ENCODE data around the gene TMEM40.
"Not testable (repeated sequence)": the region's sequence is repeated elsewhere in the genome, so short reads cannot be mapped to it uniquely, and the experiment has no call there.

Gene TMEM40

GRCh38 chr3:12719541-12719940, 39.5 kb downstream of the TMEM40 start:
- no peak for DNase-seq (ENCODE audit: low read depth in 2 of 2)

DNA sequence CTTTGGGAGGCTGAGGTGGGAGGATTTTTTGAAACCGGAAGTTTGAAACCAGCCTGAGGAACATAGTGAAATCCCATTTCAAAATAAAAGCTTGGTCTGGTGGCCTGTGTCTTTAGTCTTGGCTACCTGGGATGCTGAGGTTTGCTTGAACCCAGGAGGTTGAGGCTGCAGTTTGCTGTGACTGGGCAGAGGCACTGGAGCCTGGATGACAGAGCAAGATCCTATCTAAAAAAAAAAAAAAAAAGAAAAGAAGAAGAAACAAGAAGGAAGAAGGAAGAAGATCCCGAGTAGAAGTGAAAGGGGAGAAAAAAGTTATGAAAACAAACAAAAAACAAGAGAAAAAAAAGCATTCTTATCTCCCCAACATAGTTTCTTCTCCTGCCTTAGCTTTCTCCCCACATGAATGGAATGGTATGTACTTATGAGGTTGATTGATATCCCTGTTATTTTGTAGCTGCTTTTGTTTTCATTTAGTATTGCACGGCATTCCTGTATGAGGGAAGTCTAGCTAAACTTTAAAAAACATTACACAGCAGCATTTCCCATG, 42.4 kb downstream of the TMEM40 start:
- DNase-seq (ENCODE audit: low read depth in 2 of 2) = no peak

GRCh38 chr3:12714278-12714677, 44.8 kb downstream of the TMEM40 start:
- DNase-seq (ENCODE audit: low read depth in 2 of 2) = no peak

- no peak for DNase-seq (ENCODE audit: low read depth in 2 of 2)
These were observed 49.0 kb downstream of the TMEM40 start for GRCh38 chr3:12710062-12710461.

DNA sequence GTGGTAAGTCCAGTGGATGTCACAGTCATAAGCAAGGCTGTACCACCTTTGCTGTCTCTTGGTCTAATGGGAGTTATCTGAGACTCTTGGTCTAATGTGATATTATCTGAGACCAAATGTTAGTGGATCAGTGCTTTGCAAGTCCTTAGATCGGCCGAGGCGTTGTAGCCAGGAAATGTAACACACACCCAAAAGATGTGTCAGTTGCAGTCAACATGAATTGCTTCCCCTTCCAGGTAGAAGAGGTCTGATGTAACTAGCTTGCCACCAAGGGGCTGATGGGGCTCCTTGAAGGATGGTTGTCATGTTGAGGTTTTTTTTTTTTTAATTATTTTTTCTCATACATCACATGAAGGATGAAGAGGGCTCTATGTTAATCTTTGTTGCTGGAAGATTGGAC, 49.7 kb downstream of the TMEM40 start:
- no peak for DNase-seq (ENCODE audit: low read depth in 2 of 2)

DNA sequence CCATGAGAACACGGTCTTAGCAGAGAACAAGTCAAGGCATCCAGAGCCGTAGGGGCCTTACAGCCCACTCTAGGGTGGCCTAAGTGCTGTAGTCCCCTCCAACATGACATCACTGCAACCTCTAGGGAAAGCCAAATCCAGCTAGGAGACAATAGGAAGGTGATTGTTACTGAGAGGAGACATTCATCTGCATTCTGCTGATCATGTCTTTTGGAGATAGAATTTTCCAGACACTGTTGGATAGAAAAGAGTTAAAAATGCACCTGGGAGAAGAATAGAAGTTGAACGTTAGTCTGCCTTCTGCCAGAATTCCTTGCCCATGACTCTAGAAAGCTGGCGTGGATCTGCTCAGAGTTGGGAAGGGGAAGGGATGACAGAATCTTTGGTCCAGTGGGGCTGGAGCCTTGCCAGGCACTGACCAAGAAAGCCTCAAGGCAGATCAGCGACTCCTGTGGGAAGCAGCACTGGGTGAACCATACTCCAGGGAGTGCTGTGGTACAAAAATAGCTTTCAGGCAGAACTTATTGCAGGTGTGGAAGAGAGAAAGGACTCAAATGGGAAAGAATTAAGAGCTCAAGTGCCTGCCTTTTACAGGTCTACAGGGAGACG, 50.4 kb downstream of the TMEM40 start:
- no peak for DNase-seq (ENCODE audit: low read depth in 2 of 2)

DNA sequence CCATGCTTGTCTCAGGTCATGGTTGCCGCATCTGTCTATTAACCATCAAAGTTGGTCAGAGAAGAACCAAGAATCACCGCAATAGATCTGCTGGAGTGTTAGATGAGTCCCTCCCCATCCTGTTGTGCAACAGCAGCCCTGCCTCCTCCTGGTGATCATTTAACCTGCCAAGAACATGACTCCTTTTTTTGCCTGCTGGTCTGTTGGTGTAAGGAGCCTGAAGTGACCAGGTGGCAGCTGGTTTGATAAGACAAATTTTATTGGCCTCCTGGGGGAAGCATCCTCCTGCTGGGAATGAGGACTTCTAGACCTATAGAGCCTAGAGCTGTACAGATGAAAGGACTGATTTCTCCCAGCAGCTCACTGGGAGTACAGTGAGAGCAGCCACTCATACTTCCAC, 51.6 kb downstream of the TMEM40 start:
- DNase-seq (ENCODE audit: low read depth in 2 of 2) = no peak

DNA sequence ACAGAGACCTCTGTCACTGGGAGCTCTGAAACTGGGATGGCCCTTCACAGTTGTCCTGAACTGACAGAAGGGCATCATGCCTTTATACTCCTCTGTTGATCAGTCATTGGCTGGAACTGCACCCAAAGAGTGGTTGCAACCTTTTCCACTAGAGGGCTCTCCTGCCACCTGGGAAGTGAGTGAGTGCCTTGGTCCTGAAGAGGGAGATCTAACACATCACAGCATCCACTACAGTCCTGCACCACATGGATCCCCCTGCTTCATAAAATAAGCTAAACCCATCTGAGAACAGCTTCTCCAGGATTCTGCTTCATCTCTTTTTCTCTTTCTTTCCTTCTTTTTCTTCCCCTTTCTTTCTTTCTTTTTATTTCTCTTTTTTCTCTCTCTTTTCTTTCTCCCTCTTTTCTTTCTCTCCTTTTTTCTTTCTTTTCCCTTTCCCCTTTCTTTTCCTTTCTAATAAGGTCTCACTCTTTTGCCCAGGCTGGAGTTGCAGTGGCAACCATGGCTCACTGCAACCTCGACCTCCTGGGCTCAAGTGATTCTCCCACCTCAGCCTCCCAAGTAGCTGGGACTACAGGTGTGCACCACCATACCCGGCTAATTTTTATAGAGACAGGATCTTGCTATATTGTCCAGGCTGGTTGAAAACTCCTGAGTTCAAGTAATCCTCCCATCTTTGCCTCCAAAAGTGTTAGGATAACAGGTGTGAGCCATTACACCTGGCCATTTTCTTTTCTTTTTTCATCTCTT, 52.4 kb downstream of the TMEM40 start:
- peak; percentile 26 to 48 for DNase-seq (ENCODE audit: low read depth in 2 of 2)

DNA sequence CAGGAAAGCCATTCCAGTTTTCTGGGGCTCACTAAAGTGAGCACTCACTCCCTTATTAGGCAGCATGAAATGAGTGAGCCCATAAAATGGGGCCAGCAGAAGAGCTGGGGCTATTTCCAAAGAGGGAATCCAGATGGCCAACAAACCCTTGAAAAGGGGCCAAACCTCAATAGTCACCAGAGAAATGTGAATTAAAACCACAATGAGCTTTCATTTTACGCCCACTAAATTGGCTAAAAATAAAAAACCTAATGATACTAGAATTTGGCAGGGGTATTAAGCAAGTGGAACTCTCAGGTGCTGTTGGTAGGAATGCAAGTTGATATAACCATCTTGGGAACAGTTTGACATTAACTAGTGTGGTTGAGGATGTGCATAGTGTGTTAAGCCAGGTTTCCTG, 53.1 kb downstream of the TMEM40 start:
- DNase-seq (ENCODE audit: low read depth in 2 of 2) = no peak

DNA sequence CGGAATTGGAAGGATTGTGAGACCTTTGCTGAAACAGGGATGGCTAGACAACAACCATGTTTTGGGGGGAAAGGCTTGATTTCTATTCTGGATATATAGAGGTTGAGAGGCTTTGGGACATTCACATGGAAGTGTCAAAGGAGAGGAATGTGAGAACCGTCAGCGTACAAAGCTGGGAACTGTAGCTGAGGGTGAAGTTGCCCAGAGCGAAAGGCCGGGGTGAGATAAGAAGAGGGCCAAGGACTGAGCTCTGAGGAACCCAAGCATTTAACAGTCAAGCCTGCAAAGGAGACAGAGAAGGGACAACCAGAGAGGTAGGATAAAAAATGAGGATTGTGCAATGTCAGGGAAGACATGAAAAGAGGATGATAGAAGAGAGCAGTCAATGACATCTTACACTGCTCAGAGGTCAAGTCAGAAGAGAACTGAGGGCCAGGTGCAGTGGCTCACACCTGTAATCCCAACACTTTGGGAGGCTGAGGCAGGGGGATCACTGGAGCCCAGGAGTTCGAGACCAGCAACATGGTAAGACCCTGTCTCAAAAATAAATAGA, 53.6 kb downstream of the TMEM40 start:
- DNase-seq (ENCODE audit: low read depth in 2 of 2) = no peak

GRCh38 chr3:12702501-12702900, 56.6 kb downstream of the TMEM40 start:
- no peak for DNase-seq (ENCODE audit: low read depth in 2 of 2)

GRCh38 chr3:12701601-12702000, 57.5 kb downstream of the TMEM40 start:
- not testable (repeated sequence) for DNase-seq (ENCODE audit: low read depth in 2 of 2)

DNA sequence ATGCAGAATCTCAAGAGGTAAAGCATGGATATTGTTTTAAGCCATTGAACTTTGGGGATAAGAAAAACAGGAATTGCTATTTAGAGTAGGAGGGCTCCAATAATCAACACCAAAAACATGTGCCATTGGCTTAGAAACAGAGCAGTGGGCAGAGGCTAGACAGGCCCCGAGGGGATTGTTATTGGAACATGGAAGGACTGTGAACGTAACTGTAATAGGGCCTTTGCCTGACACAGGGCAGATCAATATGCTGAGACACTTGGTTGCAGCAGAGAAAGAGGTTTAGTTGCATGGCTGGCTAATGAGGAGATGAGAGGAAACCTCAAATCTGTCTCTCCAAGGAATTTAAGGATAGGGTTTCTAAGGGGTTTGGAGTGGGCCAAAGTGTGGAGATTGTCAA, 58.3 kb downstream of the TMEM40 start:
- DNase-seq (ENCODE audit: low read depth in 2 of 2) = no peak

DNA sequence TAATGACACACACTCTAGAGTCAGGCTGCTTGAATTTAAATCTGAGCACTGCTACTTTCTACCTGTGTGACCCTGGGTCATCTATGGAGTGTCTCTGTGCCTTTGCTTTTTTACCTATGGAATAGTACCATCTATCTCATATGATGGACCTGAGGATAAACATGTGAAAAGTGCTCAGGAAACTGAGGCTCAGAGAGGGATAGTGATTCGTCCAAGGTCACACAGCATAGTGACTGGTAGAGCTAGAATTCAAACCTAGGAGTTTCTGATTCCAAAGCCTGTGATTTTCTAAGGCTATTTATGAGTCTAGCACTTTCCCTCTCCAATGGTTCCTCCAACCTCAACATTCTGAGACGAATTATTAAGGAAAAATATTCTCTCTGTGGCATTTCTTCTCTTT, 63.1 kb downstream of the TMEM40 start:
- DNase-seq (ENCODE audit: low read depth in 2 of 2) = no peak

DNA sequence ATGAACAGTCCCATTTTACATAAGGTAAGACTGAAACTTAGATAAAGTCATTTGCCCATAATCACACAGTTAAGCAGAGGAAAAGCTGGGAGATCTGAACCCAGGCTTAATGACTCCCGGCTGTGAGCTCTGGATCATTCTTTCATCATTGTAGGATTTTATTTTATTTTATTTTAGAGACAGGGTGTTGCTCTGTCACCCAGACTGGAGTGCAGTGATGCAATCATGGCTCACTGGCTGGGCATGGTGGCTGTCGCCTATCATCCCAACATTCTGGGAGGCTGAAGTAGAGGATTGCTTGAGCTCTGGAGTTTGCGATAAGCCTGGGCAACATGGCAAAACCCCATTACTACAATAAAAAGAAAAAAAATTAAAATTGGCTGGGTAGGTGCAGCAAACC, 63.9 kb downstream of the TMEM40 start:
- no peak for DNase-seq (ENCODE audit: low read depth in 2 of 2)

- no peak for DNase-seq (ENCODE audit: low read depth in 2 of 2)
These were observed 66.6 kb downstream of the TMEM40 start for GRCh38 chr3:12692444-12692843.

GRCh38 chr3:12689997-12690711, 68.9 kb downstream of the TMEM40 start:
- DNase-seq (ENCODE audit: low read depth in 2 of 2) = no peak

GRCh38 chr3:12687948-12688347, 71.1 kb downstream of the TMEM40 start:
- no peak for DNase-seq (ENCODE audit: low read depth in 2 of 2)

DNA sequence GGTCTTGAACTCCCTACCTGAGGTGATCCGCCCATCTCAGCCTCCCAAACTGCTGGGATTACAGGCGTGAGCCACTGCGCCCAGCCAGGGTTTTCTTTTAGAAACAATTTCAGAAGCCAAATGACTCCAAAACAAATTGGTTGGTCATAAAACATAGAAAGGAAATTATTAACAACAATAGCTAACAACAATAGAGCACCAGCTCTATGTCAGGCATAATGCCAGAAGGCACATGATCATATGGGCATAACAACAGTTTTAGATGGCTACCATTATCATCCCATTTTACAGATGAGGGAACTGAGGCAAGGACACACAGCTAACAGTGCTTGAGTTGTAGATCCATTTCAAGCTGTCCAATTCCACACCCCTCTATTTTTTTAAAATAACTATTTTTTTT, 73.0 kb downstream of the TMEM40 start:
- no peak for DNase-seq (ENCODE audit: low read depth in 2 of 2)
